H7 (cell line): ENCODE data around the gene PLEKHG2. TPM values are rescaled to one million over a fixed set of nuclear protein-coding genes. Genes with fewer than 3 reads are reported as not detected.

Source experiments
- DNase-seq: peaks from one replicate; pipeline ENCODE4 v3.0.0; 2012
- H3K27me3 ChIP-seq: 2 replicates; pipeline ENCODE4 v1.6.0; 2011; ENCODE audit warnings: mild to moderate bottlenecking, low read length; ENCODE audit not compliant: control insufficient read depth, insufficient read depth
- H3K36me3 ChIP-seq: replicated peaks from 2 replicates; pipeline ENCODE4 v1.5.1; 2011; ENCODE audit warnings: low read length; ENCODE audit not compliant: control insufficient read depth, insufficient read depth
- H3K4me3 ChIP-seq: 2 replicates; pipeline ENCODE4 v1.5.1; 2011; ENCODE audit warnings: low read depth, mild to moderate bottlenecking, control low read depth, low read length, moderate library complexity; ENCODE audit not compliant: insufficient read depth
- total RNA-seq: library from RNA; depleted of rRNA; stranded (reverse); fragments of >200 nt; shearing (Covaris generic); gene quantifications from 2 replicates; pipeline ENCODE4 v1.2.3, GENCODE V29; 2014

The PLEKHG2 gene
- total RNA-seq, 1 experiment from 2014 or later = 90.9 TPM

DNA sequence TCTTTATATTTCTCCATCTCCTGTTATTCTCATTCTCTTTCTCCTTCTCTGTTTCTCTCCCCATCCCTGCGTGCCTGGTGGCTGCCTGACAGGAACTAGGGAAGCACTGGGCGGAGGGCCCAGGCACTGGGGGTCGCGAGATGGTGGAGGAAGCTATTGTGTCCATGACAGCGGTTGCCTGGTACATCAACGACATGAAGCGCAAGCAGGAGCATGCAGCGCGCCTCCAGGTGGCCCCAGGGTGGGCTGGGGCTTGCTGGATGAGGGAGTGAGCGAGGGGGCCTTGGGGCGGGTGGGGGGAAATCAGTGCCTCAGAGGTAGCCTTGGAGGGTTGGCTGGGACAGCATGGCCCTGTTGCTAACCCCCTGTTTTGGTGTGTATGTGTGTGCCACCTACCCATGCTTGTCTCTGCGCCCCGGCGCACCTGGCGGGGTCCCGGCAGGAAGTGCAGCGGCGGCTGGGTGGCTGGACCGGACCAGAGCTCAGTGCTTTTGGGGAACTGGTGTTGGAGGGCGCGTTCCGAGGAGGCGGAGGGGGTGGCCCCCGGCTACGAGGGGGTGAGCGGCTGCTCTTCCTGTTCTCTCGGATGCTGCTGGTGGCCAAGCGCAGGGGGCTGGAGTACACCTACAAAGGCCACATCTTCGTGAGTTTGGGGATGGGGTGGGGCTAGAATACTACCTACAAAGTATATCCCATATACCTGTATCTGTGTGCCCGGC lies 5.2 kb downstream of the PLEKHG2 start:
- DNase-seq = peak; percentile 41
- Histone ChIP-seq H3K27me3 (no peaks in the 10 kb centered on the region), H3K36me3 (peaks cover 28% of the 10 kb centered on the region), H3K4me3 (no peak overlapping the region)

DNA sequence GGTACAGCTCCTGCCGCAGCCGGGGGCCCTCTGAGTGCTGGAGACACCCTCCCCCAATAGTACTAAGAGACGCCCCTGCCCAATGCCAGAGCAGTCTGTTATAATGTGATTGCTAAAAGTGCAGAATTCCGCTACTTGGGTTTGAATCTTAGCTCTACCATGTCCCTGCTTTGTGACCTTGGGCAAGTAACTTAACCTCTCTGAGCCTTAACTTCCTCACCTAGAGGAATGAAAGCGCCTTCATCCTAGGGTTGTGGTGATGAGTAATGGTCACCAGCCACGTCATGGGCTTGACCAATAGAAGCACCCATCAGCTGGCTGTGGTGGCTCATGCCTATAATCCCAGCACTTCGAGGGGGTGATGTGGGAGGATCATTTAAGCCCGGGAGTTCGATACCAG lies 6.5 kb downstream of the PLEKHG2 start:
- H3K27me3 ChIP-seq = no peaks in the 10 kb centered on the region
- peaks cover 35% of the 10 kb centered on the region for H3K36me3 ChIP-seq
- DNase-seq = no peak
- H3K4me3 ChIP-seq = no peak overlapping the region

DNA sequence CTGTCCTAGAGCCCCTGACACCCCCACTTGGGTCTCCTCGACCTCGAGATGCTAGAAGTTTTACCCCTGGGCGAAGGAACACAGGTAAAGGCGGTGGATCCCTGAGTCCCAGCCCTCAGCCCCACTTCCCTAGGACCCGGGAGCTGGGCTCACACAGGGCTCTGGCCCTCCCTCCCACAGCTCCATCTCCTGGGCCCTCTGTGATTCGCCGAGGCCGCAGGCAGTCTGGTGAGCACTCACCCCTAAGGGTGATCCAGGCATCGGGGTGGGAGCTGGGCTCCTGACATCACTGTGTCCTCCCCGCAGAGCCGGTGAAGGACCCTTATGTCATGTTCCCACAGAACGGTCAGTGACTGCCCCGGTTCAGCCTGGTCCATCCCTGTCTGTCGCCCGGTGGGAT lies 8.3 kb downstream of the PLEKHG2 start:
- DNase-seq = peak; percentile 33
- H3K4me3 ChIP-seq = no peak overlapping the region
- no peaks in the 10 kb centered on the region for H3K27me3 ChIP-seq
- peaks cover 40% of the 10 kb centered on the region for H3K36me3 ChIP-seq

DNA sequence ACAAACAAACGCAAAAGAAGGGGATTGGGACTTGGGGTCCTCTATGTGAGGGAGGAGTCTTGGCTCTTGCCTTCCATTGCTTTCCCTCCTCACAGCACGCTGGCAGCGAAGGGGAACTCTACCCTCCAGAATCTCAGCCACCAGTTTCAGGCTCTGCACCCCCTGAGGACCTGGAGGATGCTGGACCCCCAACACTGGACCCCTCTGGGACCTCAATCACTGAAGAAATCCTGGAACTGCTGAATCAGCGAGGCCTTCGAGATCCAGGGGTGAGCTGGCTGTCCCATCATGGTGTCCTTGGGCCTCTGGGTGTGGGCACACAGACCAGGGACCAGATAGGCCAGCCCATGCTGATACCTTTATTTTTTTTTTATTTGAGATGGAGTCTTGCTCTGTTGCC lies 9.6 kb downstream of the PLEKHG2 start:
- peak; percentile 27 for DNase-seq
- Histone ChIP-seq H3K27me3 (no peaks in the 10 kb centered on the region), H3K36me3 (peaks cover 31% of the 10 kb centered on the region)

DNA sequence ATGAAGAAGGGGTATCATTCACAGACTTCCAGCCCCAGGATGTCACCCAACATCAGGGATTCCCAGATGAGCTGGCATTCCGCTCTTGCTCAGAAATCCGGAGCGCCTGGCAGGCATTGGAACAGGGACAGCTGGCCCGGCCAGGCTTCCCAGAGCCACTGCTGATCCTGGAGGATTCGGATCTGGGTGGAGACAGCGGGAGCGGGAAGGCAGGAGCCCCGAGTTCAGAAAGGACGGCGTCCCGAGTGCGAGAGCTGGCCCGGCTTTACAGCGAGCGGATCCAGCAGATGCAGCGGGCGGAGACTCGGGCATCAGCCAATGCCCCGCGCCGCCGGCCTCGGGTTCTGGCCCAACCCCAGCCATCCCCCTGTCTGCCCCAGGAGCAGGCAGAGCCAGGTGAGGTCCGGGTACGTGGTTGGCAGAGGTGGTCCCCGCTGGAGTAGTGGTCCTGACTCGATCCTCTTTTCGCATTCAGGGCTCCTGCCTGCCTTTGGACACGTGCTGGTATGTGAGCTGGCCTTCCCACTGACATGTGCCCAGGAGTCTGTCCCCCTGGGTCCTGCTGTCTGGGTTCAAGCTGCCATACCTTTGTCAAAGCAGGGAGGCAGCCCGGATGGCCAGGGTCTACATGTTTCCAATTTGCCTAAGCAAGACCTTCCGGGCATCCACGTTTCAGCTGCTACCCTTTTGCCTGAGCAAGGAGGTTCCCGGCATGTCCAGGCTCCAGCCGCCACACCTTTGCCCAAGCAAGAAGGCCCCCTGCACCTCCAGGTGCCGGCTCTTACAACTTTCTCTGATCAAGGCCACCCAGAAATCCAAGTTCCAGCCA lies 11.0 kb downstream of the PLEKHG2 start:
- Histone ChIP-seq H3K36me3 (peaks cover 30% of the 10 kb centered on the region), H3K4me3 (no peak overlapping the region), H3K27me3 (no peaks in the 10 kb centered on the region)
- DNase-seq = peak; percentile 39

More for the DNA sequence above, 9.6 kb downstream of the PLEKHG2 start:
- no peak overlapping the region for H3K4me3 ChIP-seq

DNA sequence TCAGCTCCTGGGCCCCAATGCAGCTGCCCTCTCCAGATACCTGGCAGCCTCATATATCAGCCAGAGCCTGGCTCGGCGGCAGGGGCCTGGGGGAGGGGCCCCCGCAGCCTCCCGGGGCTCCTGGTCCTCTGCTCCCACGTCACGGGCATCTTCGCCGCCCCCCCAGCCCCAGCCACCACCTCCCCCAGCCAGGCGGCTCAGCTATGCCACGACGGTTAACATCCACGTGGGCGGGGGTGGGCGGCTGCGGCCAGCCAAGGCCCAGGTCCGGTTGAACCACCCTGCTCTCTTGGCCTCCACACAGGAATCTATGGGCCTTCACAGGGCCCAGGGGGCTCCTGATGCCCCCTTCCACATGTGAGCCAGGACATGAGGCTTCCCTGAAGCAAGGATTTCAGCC lies 12.5 kb downstream of the PLEKHG2 start:
- Histone ChIP-seq H3K27me3 (no peaks in the 10 kb centered on the region), H3K36me3 (peaks cover 22% of the 10 kb centered on the region), H3K4me3 (no peak overlapping the region)
- DNase-seq = peak; percentile 59

DNA sequence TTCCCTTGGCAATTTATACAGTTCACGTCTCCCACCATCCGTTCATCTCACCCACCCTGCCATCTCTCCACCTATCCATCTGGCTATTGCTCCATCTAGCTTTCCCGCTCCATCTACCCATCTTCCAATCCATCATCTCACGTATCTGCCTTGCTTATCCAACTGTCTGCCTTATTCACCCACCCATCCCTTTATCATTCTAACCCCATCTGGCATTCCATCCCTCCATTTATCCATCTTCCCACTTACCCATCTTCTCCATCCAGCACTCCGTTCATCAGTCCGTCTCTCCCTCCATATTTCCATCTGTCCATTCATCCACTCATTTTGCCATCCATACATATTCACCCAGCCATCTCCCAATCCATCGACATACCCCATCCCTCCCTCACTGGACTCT lies 13.3 kb downstream of the PLEKHG2 start:
- Histone ChIP-seq H3K36me3 (peaks cover 21% of the 10 kb centered on the region), H3K4me3 (no peak overlapping the region), H3K27me3 (no peaks in the 10 kb centered on the region)
- peak; percentile 28 for DNase-seq

DNA sequence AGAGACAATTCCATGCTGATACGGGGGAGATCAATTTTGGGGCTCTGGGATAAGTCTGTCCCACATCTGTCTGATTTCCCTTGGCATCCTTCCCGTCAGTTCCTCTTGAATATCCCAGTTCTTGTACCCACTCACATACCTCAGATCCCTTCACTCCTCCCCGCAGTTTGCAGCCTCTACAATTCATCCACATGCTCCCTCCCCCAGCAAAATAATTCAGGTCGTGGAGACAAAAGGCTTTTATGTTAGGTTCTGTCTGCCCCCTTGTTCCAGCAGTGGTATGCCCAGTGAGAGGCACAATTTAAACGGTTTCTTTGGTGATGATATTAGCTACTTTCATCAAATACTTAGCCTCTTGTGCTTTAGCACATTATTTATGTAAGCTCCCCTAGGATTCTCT lies 13.7 kb downstream of the PLEKHG2 start:
- DNase-seq = peak; percentile 40
- Histone ChIP-seq H3K36me3 (peaks cover 19% of the 10 kb centered on the region), H3K27me3 (no peaks in the 10 kb centered on the region), H3K4me3 (no peak overlapping the region)

DNA sequence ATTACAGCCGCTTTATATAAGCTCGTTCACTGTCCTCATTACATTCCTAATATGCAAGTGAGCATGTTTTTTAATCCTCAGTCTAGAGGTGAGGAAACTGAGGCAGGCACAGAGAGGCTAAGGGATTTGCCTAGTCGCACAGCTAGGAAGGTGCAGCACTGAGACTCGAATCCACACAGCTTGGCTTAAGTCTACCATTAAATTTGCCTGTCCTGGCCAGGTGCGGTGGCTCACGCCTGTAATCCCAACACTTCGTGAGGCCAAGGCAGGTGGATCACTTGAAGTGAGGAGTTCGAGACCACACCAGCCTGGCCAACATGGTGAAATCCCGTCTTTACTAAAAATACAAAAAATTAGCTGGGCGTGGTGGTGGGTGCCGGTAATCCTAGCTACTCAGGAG lies 15.2 kb downstream of the PLEKHG2 start:
- Histone ChIP-seq H3K27me3 (no peaks in the 10 kb centered on the region), H3K4me3 (no peak overlapping the region), H3K36me3 (peaks cover 15% of the 10 kb centered on the region)
- no peak for DNase-seq

DNA sequence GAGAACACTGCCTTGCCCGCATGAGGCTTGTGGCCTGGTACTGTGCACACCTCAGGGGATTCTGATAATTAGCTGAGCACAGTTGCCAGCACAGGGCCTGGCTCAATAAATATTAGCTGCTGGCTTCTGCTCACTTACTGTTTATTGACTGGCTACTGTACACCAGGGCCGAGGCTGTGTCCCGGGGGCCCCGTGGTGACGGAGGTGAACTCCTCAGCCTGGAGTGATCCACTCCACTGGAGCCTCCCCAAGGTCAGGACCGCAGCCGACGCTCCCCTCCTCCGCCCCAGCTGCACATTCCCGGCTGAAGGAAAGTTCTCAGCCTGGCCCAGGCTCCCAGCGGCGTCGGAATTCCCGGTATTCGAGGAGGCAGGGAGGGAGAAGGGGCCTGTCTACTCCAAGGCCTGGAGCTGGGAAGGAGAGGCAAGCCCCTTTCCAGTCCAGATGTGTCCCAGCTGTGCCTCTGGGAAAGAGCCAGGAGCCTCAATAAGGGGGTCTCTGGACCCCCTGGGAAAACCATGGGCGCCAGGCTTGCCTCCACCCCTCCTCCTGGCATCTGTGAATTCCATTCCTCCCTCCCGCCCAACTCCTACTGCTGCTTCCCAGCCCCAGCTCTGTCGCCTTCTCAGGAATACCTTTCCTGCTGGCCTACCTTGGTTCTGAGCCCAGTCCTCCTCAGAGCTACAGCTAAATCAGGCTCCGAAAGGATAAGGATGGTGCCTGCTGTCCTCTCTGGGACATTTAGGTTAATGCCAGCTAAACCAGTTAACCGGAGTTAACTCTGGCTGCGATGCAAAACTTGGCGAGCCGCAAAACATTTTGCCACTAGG lies 16.0 kb downstream of the PLEKHG2 start:
- peaks cover 19% of the 10 kb centered on the region for H3K36me3 ChIP-seq
- H3K4me3 ChIP-seq = no peak overlapping the region
- peak; percentile 91 for DNase-seq
- H3K27me3 ChIP-seq = no peaks in the 10 kb centered on the region

DNA sequence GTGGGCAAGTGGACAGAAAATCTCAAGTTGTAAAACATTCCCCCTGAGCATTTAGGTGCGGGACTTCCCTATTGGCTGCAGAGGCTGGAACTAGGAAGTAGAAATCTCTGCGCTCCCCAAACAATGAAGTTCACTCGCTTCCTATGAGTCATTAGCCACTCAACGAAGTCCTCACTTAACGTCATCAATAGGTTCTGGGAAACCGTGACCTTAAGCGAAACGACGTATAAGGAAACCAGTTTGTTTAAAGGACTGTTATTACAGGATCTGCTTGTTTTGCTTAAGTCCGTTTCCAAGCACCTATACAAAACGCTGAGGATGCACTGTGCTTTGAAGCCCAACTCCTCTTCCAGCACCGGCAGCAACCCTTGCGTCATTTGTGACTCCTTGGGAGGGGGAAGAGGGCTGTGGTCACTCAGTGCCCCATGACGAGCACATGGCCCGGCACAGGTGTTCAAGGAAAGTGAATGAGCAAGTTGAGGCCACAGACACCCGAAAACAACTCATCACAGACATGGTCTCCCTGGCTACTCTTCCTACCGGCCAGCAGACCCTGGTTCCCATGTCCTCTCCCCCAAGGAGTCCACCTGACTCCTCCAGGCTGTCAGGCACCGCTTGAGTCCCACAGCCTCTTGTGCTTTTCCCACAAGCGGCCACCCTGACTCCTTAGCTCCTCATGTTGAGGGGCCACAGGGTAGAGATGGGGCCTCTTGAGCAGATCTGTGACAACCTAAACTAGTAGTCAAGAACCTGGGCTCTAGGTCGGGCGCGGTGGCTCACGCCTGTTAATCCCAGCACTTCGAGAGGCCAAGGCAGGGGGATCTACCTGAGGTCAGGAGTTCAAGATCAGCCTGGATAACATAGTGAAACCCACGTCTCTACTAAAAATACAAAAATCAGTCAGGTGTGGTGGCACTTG lies 18.5 kb downstream of the PLEKHG2 start:
- no peak overlapping the region for H3K4me3 ChIP-seq
- H3K27me3 ChIP-seq = no peaks in the 10 kb centered on the region
- peak; percentile 49 for DNase-seq
- peaks cover 24% of the 10 kb centered on the region for H3K36me3 ChIP-seq

DNA sequence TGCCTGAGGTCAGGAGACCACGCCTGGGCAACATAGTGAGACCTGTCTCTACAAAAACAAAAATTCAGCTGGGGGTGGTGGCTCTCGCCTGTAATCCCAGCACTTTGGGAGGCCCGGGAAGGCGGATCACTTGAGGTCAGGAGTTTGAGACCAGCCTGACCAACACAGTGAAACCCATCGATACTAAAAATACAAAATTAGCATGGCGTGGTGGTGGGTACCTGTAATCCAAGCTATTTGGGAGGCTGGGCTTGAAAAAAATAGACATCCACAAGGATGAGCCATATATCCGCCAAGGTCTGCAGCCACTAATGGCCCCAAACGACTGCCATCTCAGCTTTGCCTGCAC lies 20.2 kb downstream of the PLEKHG2 start:
- H3K36me3 ChIP-seq = peaks cover 24% of the 10 kb centered on the region
- DNase-seq = no peak

DNA sequence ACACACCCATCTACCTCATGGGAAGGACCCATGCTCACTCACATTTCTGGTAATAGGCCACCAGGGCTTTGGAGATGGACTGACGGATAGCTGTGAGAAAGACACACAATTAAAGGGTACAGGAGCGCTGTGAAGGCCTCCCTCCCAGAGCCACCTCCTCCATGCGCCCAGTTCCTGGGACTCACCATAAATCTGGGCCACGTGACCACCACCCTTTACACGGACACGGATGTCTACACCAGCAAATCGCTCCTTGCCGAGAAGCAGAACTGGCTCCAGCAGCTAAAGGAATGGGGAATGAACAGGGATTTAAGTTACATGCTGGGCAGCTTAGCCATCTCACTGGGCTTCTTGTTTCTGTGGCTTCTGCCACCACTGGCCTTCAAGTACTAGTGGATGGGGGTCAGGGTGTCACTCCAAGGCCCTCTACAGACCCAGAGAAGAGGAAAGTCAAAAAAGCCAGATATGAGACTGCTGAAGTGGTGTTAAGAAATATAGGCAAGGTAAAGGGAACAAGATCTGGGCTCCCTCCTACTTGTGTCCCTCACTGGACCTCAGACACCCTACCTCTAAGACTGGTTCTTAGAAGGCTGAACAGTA lies 21.1 kb downstream of the PLEKHG2 start:
- Histone ChIP-seq H3K4me3 (no peak overlapping the region), H3K27me3 (no peaks in the 10 kb centered on the region), H3K36me3 (peaks cover 24% of the 10 kb centered on the region)
- no peak for DNase-seq

More for the DNA sequence above, 20.2 kb downstream of the PLEKHG2 start:
- Histone ChIP-seq H3K27me3 (no peaks in the 10 kb centered on the region), H3K4me3 (no peak overlapping the region)
